Astrocyte (in vitro differentiated cells and primary cell): ENCODE data around the gene ZNF195. TPM values are rescaled to one million over a fixed set of nuclear protein-coding genes. Genes with fewer than 3 reads are reported as not detected.

Experiments
- DNase-seq: peaks from one replicate; pipeline ENCODE4 v3.0.0-alpha.2; 2010; ENCODE audit warnings: low read depth
- FAIRE-seq: peaks from 2 replicates; lab custom pipeline; 2011; peaks lifted over from hg19 to GRCh38; lab: Jason Lieb, UNC
- H2AFZ ChIP-seq: 2 replicates; pipeline ENCODE4 v1.6.0; 2012; ENCODE audit warnings: low read depth, low read length, inconsistent platforms
- H3K27ac ChIP-seq: 2 replicates; pipeline ENCODE4 v1.5.1; 2011; ENCODE audit warnings: low read depth, low read length, inconsistent platforms
- H3K27me3 ChIP-seq: 2 replicates; pipeline ENCODE4 v1.6.0; 2011; ENCODE audit warnings: low read length, inconsistent platforms; ENCODE audit not compliant: insufficient read depth
- H3K36me3 ChIP-seq: 2 replicates; pipeline ENCODE4 v1.5.1; 2011; ENCODE audit warnings: low read length, inconsistent platforms; ENCODE audit not compliant: insufficient read depth
- H3K4me1 ChIP-seq: 2 replicates; pipeline ENCODE4 v1.5.1; 2011; ENCODE audit warnings: low read length, inconsistent platforms; ENCODE audit not compliant: insufficient read depth
- H3K4me2 ChIP-seq: 2 replicates; pipeline ENCODE4 v1.6.0; 2012; ENCODE audit warnings: low read length, inconsistent platforms
- H3K4me3 ChIP-seq: 2 replicates; pipeline ENCODE4 v1.5.1; 2011; ENCODE audit warnings: low read depth, mild to moderate bottlenecking, low read length, inconsistent platforms; ENCODE audit not compliant: insufficient read depth
- H3K79me2 ChIP-seq: 2 replicates; pipeline ENCODE4 v1.6.0; 2012; ENCODE audit warnings: mild to moderate bottlenecking, low read length, inconsistent platforms; ENCODE audit not compliant: insufficient read depth
- H3K9ac ChIP-seq: 2 replicates; pipeline ENCODE4 v1.6.0; 2012; ENCODE audit warnings: mild to moderate bottlenecking, low read length, inconsistent platforms
- H3K9me3 ChIP-seq: 2 replicates; pipeline ENCODE4 v1.5.1; 2012; ENCODE audit warnings: low read depth, mild to moderate bottlenecking, low read length, inconsistent platforms; ENCODE audit not compliant: insufficient read depth
- H4K20me1 ChIP-seq: 2 replicates; pipeline ENCODE4 v1.6.0; 2012; ENCODE audit warnings: low read length, inconsistent platforms; ENCODE audit not compliant: insufficient read depth
- H3K27ac Mint-ChIP-seq: one replicate; pipeline ENCODE4 v1.8.0; 2021; ENCODE audit warnings: mild to moderate bottlenecking, mixed read lengths; ENCODE audit not compliant: unreplicated experiment
- H3K27me3 Mint-ChIP-seq: one replicate; pipeline ENCODE4 v1.8.0; 2021; ENCODE audit warnings: low read depth, mixed read lengths; ENCODE audit not compliant: unreplicated experiment
- H3K36me3 Mint-ChIP-seq: one replicate; pipeline ENCODE4 v1.8.0; 2021; ENCODE audit warnings: low read depth, mixed read lengths; ENCODE audit not compliant: unreplicated experiment
- H3K4me1 Mint-ChIP-seq: one replicate; pipeline ENCODE4 v1.8.0; 2021; ENCODE audit warnings: low read depth, mixed read lengths; ENCODE audit not compliant: unreplicated experiment
- H3K4me3 Mint-ChIP-seq: one replicate; pipeline ENCODE4 v1.8.0; 2021; ENCODE audit warnings: mild to moderate bottlenecking, moderate library complexity, mixed read lengths; ENCODE audit not compliant: unreplicated experiment
- H3K9me3 Mint-ChIP-seq: one replicate; pipeline ENCODE4 v1.8.0; 2021; ENCODE audit warnings: mild to moderate bottlenecking, mixed read lengths; ENCODE audit not compliant: unreplicated experiment
- EZH2 ChIP-seq: IDR thresholded peaks from 2 replicates; pipeline ENCODE4 v1.6.1; 2012; ENCODE audit warnings: mild to moderate bottlenecking, low read length, inconsistent platforms; ENCODE audit not compliant: insufficient read depth
- total RNA-seq: library from RNA; stranded (reverse); gene quantifications from 2 replicates; pipeline ENCODE4 v1.2.1, GENCODE V29; 2021
- TF ChIP-seq, protein P1 (sequence below): IDR thresholded peaks from 2 replicates; pipeline ENCODE4 v1.5.1; 2011; ENCODE audit warnings: low read depth, mild to moderate bottlenecking, inconsistent platforms, low read length, moderate library complexity; ENCODE audit not compliant: insufficient read depth

The ZNF195 gene
- total RNA-seq, 1 donor from 2014 or later = 57.5 TPM

DNA sequence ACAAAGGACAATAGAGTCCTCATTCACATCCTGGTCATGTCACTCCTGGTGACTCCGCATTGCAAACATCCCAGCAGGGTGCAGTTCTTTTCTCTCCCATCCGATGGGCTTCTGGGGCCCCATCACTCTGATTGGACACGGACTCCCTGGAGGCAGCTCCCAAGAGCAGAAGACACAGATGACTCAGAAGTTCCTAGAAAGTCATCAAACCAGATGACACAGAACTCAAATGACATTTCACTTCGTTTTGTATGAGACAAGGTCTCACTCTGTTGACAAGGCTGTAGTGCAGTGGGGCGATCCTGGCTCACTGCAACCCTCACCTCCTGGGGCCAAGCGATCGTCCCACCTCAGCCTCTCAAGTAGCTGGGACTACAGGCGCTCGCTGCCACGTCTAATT is 33.2 kb downstream of the ZNF195 start:
- FAIRE-seq (no peak), DNase-seq (no peak)
- H2AFZ ChIP-seq = no peak overlapping the region
- H3K27ac ChIP-seq = no peak overlapping the region
- Mint-ChIP-seq H3K27ac (no peak overlapping the region), H3K4me1 (no peaks in the 10 kb centered on the region), H3K4me3 (no peak overlapping the region), H3K36me3 (peaks cover 26% of the 10 kb centered on the region), H3K27me3 (no peaks in the 10 kb centered on the region), H3K9me3 (peaks cover 18% of the 10 kb centered on the region)
- no peak overlapping the region for H3K9ac ChIP-seq
- H3K27me3 ChIP-seq = no peaks in the 10 kb centered on the region
- no peaks in the 10 kb centered on the region for H3K79me2 ChIP-seq
- H3K9me3 ChIP-seq = no peaks in the 10 kb centered on the region
- TF ChIP-seq, protein P1, sequence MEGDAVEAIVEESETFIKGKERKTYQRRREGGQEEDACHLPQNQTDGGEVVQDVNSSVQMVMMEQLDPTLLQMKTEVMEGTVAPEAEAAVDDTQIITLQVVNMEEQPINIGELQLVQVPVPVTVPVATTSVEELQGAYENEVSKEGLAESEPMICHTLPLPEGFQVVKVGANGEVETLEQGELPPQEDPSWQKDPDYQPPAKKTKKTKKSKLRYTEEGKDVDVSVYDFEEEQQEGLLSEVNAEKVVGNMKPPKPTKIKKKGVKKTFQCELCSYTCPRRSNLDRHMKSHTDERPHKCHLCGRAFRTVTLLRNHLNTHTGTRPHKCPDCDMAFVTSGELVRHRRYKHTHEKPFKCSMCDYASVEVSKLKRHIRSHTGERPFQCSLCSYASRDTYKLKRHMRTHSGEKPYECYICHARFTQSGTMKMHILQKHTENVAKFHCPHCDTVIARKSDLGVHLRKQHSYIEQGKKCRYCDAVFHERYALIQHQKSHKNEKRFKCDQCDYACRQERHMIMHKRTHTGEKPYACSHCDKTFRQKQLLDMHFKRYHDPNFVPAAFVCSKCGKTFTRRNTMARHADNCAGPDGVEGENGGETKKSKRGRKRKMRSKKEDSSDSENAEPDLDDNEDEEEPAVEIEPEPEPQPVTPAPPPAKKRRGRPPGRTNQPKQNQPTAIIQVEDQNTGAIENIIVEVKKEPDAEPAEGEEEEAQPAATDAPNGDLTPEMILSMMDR = no peak
- TF ChIP-seq EZH2 = no peak
- no peaks in the 10 kb centered on the region for H4K20me1 ChIP-seq
- H3K4me2 ChIP-seq = no peak overlapping the region
- no peak overlapping the region for H3K4me3 ChIP-seq
- no peaks in the 10 kb centered on the region for H3K4me1 ChIP-seq
- no peaks in the 10 kb centered on the region for H3K36me3 ChIP-seq

DNA sequence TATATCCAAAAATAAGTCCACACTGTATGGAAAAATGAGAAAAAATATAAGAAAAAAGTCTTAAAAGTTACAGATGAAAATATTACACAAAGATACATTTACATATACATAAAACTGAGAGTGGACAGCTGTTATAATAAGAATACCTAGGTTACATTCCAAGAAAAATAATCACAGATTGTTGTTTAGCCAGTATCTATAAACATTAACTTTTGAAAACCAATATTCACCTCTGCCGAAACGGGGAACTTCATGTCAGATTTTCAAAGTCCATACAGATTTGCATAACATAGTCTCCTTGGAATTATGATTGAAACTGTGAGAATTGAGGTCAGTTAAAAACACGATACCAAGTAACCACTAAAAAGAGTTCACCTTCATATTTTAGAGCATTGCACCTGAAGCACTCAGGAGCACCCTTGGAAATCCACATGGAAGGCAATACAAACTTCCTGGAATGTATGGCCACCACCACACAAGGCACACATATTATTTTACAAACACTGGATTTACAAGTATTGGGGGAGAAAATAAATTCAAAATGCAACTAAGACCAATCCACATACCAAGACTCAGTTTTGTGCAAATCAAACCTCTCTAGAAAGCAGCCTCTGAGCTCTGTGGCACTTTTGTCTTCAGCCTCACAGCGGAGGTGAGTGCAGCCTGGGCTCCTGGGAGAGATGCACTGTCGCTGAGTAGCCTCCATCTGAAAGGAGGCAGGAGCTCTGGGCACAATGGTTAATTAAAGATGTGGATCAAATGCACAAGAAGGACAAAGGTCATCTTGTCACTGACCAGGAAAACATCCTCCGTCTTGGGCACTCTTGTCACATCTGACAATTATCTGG is 34.4 kb downstream of the ZNF195 start:
- Histone ChIP-seq H3K36me3 (no peaks in the 10 kb centered on the region), H3K9me3 (no peaks in the 10 kb centered on the region), H3K4me1 (peaks cover 9% of the 10 kb centered on the region), H3K27me3 (no peaks in the 10 kb centered on the region), H3K79me2 (no peaks in the 10 kb centered on the region), H3K9ac (no peak overlapping the region), H3K4me2 (no peak overlapping the region), H3K4me3 (no peak overlapping the region), H4K20me1 (no peaks in the 10 kb centered on the region), H3K27ac (no peak overlapping the region), H2AFZ (no peak overlapping the region)
- no peak for DNase-seq
- Mint-ChIP-seq H3K27ac (no peak overlapping the region), H3K9me3 (peaks cover 17% of the 10 kb centered on the region), H3K27me3 (no peaks in the 10 kb centered on the region), H3K4me3 (no peak overlapping the region), H3K4me1 (peaks cover 10% of the 10 kb centered on the region), H3K36me3 (peaks cover 23% of the 10 kb centered on the region)
- FAIRE-seq = no peak
- TF ChIP-seq, protein P1 = no peak
- TF ChIP-seq EZH2 = no peak

DNA sequence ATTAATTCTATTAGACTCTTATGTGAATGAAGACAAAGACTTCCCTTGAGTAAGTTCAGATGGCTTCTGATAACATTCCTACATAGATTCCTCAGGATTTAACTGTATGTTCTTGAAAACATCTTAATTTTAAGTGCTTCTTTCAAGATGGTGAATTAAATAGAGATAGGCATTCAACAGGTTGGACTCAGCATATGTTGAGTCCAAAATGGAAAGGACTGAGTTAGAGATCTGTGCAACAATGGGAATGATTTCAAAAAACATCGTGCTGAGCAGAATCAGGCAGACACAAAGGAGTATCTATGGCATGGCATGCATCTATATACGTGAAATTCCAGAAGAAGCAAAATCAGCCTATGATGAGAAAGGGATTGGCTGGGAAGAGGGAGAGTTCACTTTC is 36.2 kb downstream of the ZNF195 start:
- Histone ChIP-seq H3K79me2 (no peaks in the 10 kb centered on the region), H3K9ac (no peak overlapping the region), H3K36me3 (no peaks in the 10 kb centered on the region), H3K27me3 (no peaks in the 10 kb centered on the region), H3K27ac (no peak overlapping the region), H3K4me2 (no peak overlapping the region), H3K4me3 (no peak overlapping the region), H3K4me1 (peaks cover 9% of the 10 kb centered on the region), H2AFZ (no peak overlapping the region), H4K20me1 (no peaks in the 10 kb centered on the region), H3K9me3 (peaks cover 3% of the 10 kb centered on the region)
- Mint-ChIP-seq H3K9me3 (peaks cover 19% of the 10 kb centered on the region), H3K4me1 (peaks cover 15% of the 10 kb centered on the region), H3K27me3 (no peaks in the 10 kb centered on the region), H3K4me3 (no peak overlapping the region), H3K27ac (no peak overlapping the region), H3K36me3 (peaks cover 23% of the 10 kb centered on the region)
- TF ChIP-seq, protein P1 = no peak
- TF ChIP-seq EZH2 = no peak
- DNase-seq (no peak), FAIRE-seq (no peak)
